GM18505 (cell line): ENCODE data around the gene NNMT.

Experiments
- ATAC-seq: cut with Tn5 transposase; IDR thresholded peaks from one replicate; pipeline ENCODE4 v1.9.1; 2021; ENCODE audit not compliant: unreplicated experiment
- POLR2A ChIP-seq: IDR thresholded peaks from 4 replicates; pipeline ENCODE4 v1.6.1; 2011; ENCODE audit warnings: borderline replicate concordance; ENCODE audit not compliant: insufficient read depth, insufficient read length; ENCODE audit errors: extremely low read depth

The NNMT gene

GRCh38 chr11:114345575-114346222 is 49.5 kb downstream of the NNMT start:
- TF ChIP-seq POLR2A = no peak
- no peak for ATAC-seq

- ATAC-seq = no peak
- TF ChIP-seq POLR2A = no peak
Observed at GRCh38 chr11:114346709-114347141, 50.5 kb downstream of the NNMT start.

DNA sequence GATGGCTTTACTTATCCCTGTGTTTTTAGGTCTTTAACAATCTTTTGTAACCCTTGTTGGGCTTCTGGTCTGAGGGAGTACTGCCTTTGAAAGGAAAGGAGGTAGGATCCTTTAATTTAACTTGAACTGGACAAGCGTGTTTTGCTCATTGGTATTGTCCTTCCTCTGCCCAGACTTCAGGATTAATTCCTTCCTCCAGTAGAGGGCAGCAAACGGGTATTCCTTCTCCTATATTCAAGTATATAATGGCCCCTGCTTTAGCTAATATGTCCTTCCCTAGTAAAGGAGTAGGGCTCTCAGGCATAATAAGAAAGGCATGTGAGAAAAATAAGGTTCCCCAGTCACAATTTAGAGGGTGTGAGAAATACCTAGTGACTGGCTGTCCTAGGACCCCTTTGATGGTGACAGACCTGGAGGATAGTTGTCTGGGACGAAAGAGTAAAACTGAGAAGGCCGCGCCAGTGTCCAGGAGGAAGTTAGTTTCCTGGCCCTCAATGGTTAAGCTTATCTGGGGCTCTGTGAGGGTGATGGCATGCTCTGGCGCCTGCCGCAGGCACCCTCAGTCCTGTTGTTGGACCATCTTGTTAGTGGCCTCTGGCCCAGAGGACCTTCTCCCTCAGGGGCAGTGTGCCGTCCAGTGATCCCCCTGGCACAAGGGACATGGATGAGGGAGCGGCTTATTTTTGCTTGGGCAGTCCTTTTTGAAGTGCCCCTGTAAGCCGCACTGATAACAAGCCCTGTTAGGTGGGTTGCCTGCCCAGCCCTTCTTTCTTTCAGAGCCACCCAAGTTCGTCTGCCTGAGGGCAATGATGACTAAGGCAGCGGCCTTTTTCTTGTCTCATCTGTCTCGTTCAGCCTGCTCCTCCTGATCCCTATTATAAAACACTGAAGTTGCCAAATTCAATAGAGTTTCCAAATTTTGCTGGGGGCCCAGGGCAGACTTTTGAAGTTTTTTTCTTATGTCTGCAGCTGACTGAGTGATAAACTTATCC is 52.3 kb downstream of the NNMT start:
- ATAC-seq = no peak
- TF ChIP-seq POLR2A = no peak

DNA sequence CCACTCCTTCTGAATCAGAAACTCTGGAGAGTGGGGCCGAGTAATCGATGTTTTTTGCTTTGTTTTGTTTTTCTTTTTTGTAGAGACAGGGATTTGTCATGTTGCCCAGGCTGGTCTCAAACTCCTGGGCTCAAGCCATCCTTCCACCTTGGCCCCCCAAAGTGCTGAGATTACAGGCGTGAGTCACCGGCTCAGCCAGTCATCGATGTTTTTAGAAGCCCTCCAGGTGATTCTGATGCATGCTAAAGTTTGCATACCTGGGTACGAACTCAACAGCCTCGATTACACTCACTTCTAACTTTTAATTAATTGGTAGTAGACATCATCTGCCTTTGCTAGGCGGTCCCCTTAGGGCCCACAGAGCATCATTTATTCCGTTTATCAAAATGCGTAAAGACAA is 53.8 kb downstream of the NNMT start:
- ATAC-seq = no peak
- no peak for TF ChIP-seq POLR2A

DNA sequence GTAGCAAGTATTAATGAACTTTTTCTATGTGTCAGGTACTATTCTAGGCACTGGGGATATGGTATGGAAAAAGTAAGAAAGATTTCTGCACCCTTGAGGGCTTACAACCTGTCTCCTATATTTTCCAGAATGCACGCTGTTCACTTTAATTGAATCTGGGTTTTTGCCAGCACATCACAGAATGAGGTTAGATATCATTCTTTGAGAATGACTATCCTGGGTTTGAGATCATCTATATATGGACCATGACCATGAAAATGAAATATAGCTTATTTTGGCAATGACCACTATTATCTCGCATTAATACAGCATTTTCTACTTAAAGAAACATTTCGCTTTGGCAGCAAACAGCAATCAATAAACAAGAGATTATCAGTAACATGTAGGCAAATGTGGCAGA is 57.2 kb downstream of the NNMT start:
- ATAC-seq = no peak
- no peak for TF ChIP-seq POLR2A

- no peak for TF ChIP-seq POLR2A
- no peak for ATAC-seq
Observed at GRCh38 chr11:114354076-114354475, 57.9 kb downstream of the NNMT start.

DNA sequence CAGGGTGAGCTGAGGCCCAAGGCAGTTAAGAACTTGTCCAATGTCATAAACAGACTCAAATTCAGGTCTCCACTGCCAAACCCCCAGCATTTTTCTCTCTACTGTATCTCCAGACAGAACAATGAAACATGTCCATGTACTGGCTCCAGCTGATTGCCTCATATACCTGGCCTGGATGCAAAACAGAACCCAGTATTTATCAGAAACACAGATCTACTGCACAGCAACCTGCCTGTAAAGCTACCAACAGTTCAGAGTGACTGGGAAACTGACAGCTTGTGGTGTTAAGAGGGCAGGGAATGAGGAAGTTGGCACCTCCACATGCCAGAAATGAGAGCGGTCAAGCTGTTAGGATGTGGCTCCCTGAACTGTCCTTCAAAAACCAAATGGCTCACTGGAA is 62.5 kb downstream of the NNMT start:
- no peak for ATAC-seq
- no peak for TF ChIP-seq POLR2A

DNA sequence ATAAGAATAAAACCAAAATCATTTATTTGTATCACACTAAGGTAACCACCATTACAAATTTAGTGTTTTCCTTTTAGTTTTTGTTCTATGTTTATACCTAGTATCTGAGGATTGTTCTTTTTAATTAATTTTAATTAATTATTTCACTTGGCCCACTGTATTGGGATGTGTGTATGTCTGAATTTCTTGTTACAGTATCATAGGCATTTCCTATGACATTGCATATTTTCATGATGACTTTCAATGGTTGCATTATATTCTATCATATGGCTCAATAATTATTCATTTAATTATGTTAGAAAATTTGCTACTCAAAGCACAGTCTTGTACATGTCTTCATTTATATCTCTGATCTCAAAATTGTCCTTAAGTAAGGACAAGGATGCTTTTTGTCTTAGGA is 63.1 kb downstream of the NNMT start:
- no peak for TF ChIP-seq POLR2A
- ATAC-seq = no peak

DNA sequence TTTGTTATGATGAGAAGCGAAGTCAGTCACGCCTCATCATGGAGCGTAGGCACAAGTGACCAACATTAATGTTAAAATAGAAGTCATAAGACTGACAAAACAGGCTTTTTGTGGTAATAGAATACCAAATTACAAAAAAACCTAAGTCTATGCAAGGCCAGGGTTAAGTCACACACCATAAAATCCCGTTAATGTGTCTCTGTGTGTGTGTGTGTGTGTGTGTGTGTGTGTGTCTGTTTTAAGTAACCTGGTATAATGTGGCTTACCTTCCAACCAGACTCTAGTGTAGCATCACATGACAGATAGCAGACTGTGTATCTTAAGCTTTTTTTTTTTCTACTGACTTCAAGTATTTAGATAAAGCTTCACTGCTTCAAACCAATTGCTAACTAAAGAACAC is 66.1 kb downstream of the NNMT start:
- ATAC-seq = no peak
- TF ChIP-seq POLR2A = no peak

DNA sequence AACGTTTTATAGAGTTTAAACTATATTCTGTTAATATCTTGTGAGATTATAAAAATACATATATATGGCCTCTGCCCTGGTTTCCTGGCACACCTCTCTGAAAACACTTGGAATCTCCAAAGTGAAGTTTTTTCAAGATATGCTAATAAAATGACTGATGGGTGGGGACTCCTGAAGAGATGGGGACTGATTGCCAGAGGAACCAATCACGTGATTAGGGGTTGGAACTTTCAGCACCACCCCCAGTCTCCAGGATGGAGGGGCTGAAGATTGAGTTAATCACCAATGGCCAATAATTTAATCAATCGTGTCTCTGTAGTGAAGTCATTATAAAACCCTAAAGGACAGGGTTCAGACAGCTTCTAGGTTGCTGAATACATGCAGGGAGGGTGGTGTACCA is 66.8 kb downstream of the NNMT start:
- no peak for ATAC-seq
- TF ChIP-seq POLR2A = no peak
